GM18502 (cell line): ENCODE results near the gene RPS6KA2.
A peak's percentile ranks its signal among the peaks of the same experiment; 100 is the strongest.

Experiments used
- ATAC-seq: cut with Tn5 transposase; IDR thresholded peaks from one replicate; pipeline ENCODE4 v1.9.1; 2021; ENCODE audit warnings: mild to moderate bottlenecking; ENCODE audit not compliant: unreplicated experiment, poor library complexity

The RPS6KA2 gene

DNA sequence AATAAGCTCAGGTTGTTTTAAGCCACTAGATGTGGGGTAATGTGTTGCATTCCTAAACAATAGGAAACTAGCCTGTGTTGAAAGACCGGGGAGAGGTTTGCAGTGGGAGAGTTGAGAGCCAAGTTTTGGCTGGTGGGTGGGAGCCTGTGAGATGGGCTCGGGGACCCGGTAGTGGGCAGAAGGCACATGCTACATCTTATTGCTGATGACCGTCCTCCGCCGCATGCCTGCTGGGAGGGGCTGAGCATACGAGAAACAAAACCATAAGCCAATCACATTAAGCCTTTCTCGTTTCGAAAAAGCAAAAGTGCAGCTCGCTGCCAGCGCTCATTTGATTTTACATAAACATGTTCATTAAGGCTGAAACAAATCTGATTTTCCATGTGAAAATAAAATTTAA is 186.9 kb downstream of the RPS6KA2 start:
- ATAC-seq: no peak

- no peak for ATAC-seq
Measured at GRCh38 chr6:166439366-166440091, 187.5 kb downstream of the RPS6KA2 start.

GRCh38 chr6:166438211-166438861 is 188.7 kb downstream of the RPS6KA2 start:
- no peak for ATAC-seq

DNA sequence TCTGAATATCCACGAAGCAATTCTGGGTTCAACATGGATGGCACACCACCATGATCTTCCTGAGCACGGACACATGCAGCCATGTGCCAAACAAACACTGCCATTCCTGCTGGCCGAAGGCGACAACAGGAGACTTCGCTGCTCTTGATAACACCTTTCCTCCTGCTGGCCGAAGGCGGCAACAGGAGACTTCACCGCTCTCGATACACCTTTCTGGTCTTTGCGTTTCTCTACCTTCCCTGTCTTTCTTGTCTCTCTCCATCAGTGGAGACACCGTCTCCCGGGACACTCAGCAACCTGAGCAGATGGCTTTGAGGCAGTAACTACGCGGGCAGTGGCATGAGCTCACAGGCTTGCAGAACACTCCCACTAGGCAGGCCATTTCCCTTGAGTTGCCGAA is 189.4 kb downstream of the RPS6KA2 start:
- no peak for ATAC-seq

DNA sequence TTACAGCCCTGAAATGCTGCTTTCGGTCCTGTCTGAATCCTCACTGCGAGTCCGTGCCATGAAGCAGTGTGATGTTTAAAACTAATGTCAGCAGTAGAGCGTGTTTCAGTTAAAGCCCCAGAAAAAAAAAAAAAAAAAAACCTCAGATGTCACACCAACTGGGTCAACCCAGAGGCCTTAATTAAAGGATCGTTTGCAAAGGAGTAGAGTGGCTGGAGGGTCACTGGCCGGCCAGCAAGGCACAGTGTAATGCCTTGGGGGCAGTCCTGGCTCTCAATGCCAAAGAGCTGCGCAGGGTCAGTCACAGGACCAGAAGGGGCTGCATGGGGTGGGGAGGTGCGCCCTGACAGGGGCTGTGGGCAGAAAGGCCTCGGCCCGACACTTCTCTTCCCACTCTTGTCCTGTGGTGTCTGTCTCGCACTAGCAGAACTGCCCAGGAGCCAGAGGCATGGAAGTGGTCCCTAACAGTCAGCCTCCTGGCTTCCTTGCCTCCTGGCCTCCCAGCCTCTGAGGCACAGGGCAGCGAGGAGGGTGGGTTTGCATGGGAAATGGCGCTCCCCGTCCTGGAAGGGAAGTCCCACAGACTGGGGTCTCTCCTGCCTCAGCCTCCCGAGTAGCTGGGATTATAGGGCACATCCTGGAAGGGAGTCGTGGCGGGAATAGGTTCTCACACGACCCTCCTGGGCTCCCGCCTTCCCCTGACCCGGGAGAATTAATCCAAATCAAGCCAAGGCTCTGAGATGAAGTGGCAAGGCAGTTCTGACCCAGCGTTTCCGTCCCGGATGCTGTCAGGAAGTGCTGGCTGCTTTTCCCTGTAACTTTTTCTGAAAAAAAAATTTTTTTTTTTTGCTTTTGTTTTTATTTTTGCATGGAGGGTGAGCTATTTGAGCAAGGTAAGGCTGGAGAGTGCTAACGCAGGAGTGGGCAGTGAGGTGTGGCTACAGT is 190.6 kb downstream of the RPS6KA2 start:
- ATAC-seq: no peak

- ATAC-seq: peak; percentile 69
Measured at GRCh38 chr6:166435574-166435973, 191.5 kb downstream of the RPS6KA2 start.

DNA sequence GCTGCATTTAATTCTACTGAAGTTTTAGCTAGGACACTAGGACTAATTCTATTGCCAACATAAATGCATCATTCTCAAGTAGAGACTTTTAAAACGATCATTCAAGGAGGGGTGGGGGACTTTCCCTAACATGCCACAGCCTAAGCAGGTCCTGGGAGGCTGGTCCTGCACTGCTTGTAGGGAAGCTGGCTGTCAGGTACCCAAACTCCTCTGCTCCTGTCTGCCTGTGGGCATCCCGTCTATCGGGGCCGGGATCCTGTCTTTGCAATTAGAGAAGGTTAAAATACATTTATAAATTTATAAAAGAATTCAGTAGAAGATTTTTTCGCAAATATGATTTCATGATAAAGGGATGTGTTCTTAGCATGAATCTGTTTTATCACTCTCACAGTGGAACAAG is 192.7 kb downstream of the RPS6KA2 start:
- no peak for ATAC-seq

GRCh38 chr6:166433096-166433495 is 194.0 kb downstream of the RPS6KA2 start:
- ATAC-seq: no peak

- no peak for ATAC-seq
Measured at GRCh38 chr6:166430269-166430668, 196.8 kb downstream of the RPS6KA2 start.

DNA sequence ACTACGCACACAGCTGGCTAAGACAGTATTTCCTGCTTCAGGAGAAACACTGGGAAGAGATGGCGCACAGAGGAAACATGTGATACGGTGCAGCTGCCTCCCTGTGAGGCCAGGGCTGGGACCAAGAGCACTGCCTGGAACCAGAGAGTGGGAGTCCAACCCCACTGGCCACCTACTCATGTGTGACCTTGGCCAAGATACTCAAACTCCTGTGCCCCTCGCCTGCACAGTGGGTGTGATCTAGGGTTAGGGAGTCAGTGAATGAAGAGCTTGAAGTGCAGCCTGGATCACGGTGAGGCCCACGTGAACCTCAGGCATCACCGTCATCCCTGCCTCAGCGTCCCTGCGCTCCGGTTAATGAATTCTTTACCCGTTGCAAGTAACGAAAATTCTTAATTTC is 202.6 kb downstream of the RPS6KA2 start:
- ATAC-seq: no peak

GRCh38 chr6:166423781-166424180 is 203.3 kb downstream of the RPS6KA2 start:
- no peak for ATAC-seq

- ATAC-seq: no peak
Measured at GRCh38 chr6:166423051-166423745, 203.9 kb downstream of the RPS6KA2 start.

GRCh38 chr6:166422201-166422940 is 204.7 kb downstream of the RPS6KA2 start:
- ATAC-seq: no peak

DNA sequence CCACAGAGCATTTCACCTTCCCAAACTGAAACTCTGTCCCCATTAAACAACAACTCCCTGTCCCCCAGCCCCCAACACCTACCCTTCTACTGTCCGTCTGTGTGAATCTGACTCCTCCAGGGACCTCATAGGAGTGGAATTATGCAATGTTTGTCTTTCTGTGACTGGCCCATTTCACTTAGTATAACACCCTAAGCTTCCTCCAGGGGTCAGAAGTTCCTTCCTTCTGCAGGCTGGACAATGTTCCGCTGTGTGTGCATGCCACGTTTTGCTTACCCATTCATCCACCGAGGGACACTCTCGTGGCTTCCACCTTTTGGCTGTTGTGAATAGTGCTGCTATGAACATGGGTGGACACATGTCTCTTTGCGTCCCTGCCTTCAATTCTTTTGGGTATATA is 206.7 kb downstream of the RPS6KA2 start:
- no peak for ATAC-seq

- no peak for ATAC-seq
Measured at GRCh38 chr6:166419717-166420116, 207.3 kb downstream of the RPS6KA2 start.

DNA sequence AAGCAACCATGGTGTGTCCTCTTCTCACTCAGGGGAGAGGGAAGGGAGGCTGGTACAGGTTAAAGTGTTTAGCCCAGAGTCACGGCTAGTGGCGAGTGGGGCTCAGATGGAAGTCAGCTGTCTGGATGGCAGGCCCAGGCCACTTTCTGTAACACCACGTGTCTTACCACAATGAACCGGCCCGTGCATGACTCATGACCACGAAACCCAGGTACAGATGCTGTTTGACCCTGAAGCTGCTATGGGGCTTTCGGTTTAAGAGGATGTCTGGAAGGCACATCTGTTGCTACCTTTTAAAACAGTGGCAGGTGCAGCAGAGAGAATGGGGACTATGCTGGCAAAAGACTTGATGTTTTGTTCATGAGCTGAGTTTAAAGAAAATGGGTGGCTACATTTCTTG is 207.8 kb downstream of the RPS6KA2 start:
- peak; percentile 98 for ATAC-seq

DNA sequence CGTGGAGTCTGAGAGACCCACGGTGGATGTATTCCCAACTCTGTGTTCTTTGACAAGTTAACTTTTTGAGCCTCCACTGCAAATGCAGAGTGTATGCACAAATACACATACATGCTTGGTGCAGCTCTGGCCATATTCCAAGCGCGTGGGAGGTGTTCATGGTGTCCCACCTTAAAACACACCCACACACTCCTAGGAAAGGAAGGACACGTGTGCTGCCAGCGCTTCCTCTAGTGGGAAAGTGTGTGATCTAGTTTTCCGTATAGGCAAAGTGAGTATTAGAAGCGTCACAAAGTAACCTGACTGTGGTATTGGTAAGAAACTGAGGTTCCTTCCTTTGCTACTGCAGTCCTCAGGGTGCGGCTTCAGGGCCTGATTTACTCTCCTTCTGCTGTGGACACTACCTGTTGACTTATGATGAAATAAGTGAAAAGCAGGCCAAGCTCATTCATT is 208.3 kb downstream of the RPS6KA2 start:
- no peak for ATAC-seq

- ATAC-seq: peak; percentile 43
Measured at GRCh38 chr6:166417285-166417691, 209.8 kb downstream of the RPS6KA2 start.

GRCh38 chr6:166415833-166416347 is 211.2 kb downstream of the RPS6KA2 start:
- no peak for ATAC-seq
